Measurements from ENCODE around the gene NTRK3. TPM values are rescaled to one million over a fixed set of nuclear protein-coding genes. Genes with fewer than 3 reads are reported as not detected.

Gene NTRK3
- total and polyA plus RNA-seq, 12 donors, result 1.6 to 8.5 (median 3.3) TPM

DNA sequence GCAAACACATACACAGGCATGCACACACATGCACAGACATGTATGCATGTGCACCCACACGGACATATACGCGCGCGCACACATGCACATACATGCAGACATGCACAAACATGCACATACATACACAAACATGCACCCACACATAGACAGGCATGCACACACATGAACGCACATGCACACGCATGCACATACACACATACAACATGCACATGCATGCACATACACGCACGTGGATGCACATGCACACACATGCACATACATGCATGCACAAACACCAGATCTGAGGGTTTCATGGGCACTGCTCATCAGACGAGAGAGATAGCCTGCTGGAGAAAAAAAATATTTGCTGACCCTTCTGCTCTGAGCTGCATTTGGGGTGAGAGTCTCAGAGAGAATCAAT is 31.7 kb upstream of the NTRK3 start:
- Histone ChIP-seq H3K9me3 (replicated peaks in 1 of 3) (no peaks in the 10 kb centered on the region), H3K36me3 (replicated peaks in 1 of 2) (no peaks in the 10 kb centered on the region), H3K27ac (no peak overlapping the region), H3K4me3 (no peak overlapping the region), H3K27me3 (peaks cover 6% of the 10 kb centered on the region), H3K4me1 (replicated peaks in 1 of 2) (no peaks in the 10 kb centered on the region)
- no peak for DNase-seq
- intact Hi-C loops (cut with DNase I), result no loop called here
- TF ChIP-seq, protein P1, sequence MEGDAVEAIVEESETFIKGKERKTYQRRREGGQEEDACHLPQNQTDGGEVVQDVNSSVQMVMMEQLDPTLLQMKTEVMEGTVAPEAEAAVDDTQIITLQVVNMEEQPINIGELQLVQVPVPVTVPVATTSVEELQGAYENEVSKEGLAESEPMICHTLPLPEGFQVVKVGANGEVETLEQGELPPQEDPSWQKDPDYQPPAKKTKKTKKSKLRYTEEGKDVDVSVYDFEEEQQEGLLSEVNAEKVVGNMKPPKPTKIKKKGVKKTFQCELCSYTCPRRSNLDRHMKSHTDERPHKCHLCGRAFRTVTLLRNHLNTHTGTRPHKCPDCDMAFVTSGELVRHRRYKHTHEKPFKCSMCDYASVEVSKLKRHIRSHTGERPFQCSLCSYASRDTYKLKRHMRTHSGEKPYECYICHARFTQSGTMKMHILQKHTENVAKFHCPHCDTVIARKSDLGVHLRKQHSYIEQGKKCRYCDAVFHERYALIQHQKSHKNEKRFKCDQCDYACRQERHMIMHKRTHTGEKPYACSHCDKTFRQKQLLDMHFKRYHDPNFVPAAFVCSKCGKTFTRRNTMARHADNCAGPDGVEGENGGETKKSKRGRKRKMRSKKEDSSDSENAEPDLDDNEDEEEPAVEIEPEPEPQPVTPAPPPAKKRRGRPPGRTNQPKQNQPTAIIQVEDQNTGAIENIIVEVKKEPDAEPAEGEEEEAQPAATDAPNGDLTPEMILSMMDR (IDR thresholded peaks at IDR 0.05), result no peak
- TF ChIP-seq POLR2A (IDR thresholded peaks at IDR 0.05), result no peak
- 75 to 88% (median 81%) methylated on average over 7 to 10 of the region's 10 CpGs for WGBS, 4 donors

DNA sequence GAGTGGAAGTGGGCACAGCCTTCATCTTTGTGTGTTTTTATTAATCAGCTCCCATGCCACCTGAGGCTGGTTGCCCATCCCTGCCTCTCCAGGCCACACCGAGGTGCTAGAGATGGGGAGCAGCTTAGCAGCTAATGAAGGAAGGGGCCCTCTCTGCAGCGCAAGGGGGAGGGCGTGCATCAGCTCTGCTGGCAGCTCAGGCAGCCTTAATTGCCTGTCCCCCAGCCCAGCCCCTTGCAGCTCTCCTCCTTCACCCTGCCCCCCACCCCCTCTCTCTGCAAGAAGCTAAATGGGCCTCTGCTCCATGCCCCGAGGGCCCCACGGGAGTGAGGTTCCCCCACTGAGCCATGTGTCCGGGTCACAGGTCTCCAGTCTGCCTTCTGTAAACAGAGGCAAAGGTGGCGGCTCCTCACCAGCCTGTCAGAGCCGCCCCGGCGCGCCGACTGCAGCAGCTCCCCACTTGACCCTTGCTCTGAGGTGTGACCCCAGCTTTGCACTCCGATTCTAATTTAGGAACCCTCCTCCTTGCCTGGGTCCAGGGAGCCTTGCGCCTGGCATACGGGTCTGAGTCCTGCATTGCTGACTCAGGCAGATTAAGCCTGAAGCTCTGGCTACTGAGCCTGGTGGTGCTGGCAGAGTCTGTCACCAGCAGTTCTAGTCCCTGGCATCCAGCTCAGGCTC is 27.9 kb upstream of the NTRK3 start:
- DNase-seq, result no peak
- Histone ChIP-seq H3K27ac (no peak overlapping the region), H3K36me3 (replicated peaks in 1 of 2) (no peaks in the 10 kb centered on the region), H3K27me3 (peaks cover 6% of the 10 kb centered on the region), H3K4me3 (no peak overlapping the region), H3K9me3 (replicated peaks in 1 of 3) (no peaks in the 10 kb centered on the region), H3K4me1 (replicated peaks in 1 of 2) (no peaks in the 10 kb centered on the region)
- intact Hi-C loops (cut with DNase I), result no loop called here
- TF ChIP-seq, protein P1 (IDR thresholded peaks at IDR 0.05), result no peak
- TF ChIP-seq POLR2A (IDR thresholded peaks at IDR 0.05), result no peak
- WGBS, 4 donors, result 8 to 17% (median 14%) methylated on average over 3 to 15 of the region's 15 CpGs

DNA sequence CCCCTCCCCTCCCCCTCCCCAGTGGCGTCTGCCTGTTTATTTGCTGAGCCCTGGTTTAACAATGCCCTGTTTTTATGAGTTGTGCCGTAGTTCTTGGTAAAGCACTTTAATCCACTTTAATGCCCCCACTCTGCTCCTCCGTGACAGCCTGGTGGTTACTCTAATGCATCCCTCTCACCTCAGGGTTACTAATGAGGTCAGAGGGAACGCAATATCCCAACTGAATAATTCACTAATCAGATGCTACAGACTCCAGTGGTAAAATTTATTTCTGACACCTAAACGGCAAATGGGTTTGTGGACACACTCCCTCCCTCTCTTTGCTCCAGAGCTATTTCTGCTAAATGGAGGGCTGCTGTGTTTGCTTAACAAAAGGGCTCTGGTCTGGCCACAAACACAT is 26.1 kb upstream of the NTRK3 start:
- no peak for DNase-seq
- Histone ChIP-seq H3K36me3 (replicated peaks in 1 of 2) (no peaks in the 10 kb centered on the region), H3K4me3 (no peak overlapping the region), H3K9me3 (replicated peaks in 1 of 3) (no peaks in the 10 kb centered on the region), H3K27me3 (peaks cover 6% of the 10 kb centered on the region), H3K27ac (no peak overlapping the region), H3K4me1 (replicated peaks in 1 of 2) (no peaks in the 10 kb centered on the region)
- intact Hi-C loops (cut with DNase I), result no loop called here
- TF ChIP-seq POLR2A (IDR thresholded peaks at IDR 0.05), result no peak
- TF ChIP-seq, protein P1 (IDR thresholded peaks at IDR 0.05), result no peak
- 17 to 32% (median 23%) methylated on average over 5 of the region's 5 CpGs for WGBS, 4 donors

DNA sequence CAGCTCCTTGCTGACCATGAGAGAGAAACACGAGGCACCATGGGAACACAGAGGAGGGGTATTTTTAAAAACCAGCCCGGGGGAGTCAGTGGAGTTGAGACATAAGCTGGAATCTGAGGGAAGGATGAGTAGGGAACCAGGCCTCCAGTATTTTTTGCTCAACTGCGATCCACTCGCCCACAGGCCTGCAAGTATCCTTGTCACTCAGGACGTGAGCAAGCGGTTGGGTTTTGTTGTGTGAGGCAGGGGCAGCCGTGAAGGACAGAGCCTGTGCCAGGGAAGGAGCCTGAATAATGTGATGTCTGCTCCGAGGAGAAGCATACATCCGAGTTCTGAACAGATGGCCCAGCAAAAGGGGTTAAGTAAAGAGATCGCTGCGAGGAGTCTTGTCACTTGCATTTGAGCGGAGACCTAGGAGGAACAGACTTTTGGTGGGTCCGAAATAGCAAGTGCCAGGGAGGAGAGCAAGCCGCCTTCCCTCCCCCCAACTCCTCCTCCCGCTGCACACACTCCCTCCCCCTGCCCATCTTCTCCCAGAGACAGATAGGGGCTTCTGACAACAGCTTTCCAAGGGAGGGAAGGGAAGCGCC is 20.4 kb upstream of the NTRK3 start:
- WGBS, 4 donors, result 40 to 54% (median 49%) methylated on average over 15 to 16 of the region's 16 CpGs
- TF ChIP-seq, protein P1 (IDR thresholded peaks at IDR 0.05), result no peak
- no peak for TF ChIP-seq POLR2A (IDR thresholded peaks at IDR 0.05)

More for the DNA sequence above, 20.4 kb upstream of the NTRK3 start:
- Histone ChIP-seq H3K27me3 (peaks cover 6% of the 10 kb centered on the region), H3K9me3 (replicated peaks in 1 of 3) (no peaks in the 10 kb centered on the region), H3K27ac (no peak overlapping the region), H3K4me3 (no peak overlapping the region), H3K4me1 (replicated peaks in 1 of 2) (no peaks in the 10 kb centered on the region), H3K36me3 (replicated peaks in 1 of 2) (no peaks in the 10 kb centered on the region)
- DNase-seq, result no peak
- intact Hi-C loops (cut with DNase I), result loop anchor here in 1 of 2 donors (10.0 kb wide), 1 partner anchor 1362 kb away; no protein-coding TSS in a partner anchor
